Fibroblast of the conjunctiva (primary cell): ENCODE measurements around the gene TALDO1.
"Not testable (repeated sequence)": the region's sequence is repeated elsewhere in the genome, so short reads cannot be mapped to it uniquely, and the experiment has no call there.

Experiments
- DNase-seq: peaks from one replicate; pipeline ENCODE4 v3.0.0-alpha.2; 2010; ENCODE audit warnings: low read depth

TALDO1 gene

DNA sequence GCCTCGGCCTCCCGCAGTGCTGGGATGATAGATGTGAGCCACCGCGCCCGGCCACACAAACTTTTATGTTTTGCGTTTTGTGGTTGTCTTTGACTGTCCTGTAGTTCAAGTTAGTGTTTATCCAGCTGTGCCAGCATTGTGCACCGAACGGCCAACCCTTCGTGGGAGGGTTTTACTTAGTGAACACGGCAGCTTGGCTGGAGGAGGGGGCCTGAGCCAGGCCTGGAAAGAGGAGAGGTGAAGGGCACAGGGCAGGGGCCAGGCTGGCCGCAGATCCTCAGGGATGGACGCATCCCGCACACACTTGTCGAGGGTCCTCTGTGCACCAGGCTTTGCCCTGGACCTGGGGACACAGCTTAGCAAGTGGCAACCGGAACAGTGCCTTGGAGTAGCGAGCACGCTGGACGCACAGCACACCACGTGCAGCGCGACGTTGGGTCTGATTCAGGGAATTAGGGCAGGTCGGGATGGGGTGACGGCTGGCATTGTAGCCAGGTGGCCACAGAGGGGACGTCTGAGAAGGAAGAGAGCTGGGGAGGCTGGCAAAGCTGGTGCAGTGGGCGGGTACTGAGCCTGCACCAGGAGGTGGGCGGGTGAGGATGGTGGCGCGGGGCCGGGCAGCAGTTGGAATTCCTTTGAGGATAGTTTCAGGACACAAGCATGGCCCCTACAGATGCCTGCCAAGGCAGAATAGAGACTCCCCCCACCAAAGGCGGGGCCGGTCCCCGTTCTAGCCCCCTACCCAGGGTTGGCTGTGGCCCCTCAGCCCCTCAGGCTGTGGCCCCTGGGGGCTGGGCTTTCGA is 27.8 kb upstream of the TALDO1 start:
- no peak for DNase-seq

DNA sequence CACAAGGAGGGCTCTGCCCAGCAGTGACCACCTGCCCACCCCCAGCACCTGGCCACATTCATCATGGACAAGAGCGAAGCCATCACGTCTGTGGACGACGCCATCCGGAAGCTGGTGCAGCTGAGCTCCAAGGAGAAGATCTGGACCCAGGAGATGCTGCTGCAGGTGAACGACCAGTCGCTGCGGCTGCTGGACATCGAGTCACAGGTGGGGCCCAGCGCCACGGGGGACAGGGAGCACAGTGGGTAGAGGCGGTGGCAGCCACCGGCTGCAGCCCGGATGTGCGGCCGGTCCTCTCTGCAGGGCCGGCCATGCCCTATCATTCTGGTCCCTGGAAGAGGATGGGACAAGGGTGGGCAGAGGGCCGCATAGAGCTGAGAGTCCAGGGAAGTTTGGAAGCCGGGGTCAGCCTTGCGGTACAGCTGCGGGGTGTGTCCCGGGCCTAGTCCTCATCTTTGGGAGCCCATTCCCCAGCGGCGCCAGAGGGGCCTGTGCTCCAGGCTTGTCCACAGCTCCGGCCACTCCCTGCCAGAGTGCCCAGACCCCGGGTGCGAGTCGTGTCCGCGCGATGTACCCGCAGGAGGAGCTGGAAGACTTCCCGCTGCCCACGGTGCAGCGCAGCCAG is 27.1 kb upstream of the TALDO1 start:
- DNase-seq: no peak

DNA sequence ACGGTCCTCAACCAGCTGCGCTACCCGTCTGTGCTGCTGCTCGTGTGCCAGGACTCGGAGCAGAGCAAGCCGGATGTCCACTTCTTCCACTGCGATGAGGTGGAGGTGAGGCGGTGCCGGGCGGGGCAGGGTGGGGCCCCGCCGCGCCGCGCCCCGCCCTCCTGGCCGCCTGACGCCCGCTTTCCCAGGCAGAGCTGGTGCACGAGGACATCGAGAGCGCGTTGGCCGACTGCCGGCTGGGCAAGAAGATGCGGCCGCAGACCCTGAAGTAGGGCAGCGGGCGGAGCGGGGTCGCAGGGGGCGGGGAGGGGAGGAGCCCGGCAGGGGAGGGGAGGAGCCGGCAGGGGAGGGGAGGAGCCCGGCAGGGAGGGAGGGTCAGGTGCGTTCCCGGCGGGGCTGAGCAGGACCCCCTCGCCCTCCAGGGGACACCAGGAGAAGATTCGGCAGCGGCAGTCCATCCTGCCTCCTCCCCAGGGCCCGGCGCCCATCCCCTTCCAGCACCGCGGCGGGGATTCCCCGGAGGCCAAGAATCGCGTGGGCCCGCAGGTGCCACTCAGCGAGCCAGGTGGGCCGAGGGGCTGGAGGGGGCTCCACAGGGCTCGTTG is 26.5 kb upstream of the TALDO1 start:
- no peak for DNase-seq

DNA sequence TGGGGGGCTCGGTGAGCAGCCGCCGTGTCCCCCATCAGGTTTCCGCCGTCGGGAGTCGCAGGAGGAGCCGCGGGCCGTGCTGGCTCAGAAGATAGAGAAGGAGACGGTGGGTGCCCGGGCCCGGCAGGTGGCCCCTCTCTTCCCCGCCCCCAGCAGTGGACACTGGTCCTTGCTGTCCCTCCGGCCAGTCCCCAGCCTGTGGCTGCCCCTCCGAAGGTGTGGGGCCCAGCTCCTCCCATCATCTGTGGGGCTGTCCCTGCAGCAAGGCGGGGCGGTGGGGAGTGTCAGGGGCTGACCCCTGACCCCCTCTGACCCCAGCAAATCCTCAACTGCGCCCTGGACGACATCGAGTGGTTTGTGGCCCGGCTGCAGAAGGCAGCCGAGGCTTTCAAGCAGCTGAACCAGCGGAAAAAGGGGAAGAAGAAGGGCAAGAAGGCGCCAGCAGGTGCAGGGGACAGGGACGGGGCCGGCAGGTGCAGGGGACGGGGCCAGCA is 26.0 kb upstream of the TALDO1 start:
- DNase-seq: no peak

DNA sequence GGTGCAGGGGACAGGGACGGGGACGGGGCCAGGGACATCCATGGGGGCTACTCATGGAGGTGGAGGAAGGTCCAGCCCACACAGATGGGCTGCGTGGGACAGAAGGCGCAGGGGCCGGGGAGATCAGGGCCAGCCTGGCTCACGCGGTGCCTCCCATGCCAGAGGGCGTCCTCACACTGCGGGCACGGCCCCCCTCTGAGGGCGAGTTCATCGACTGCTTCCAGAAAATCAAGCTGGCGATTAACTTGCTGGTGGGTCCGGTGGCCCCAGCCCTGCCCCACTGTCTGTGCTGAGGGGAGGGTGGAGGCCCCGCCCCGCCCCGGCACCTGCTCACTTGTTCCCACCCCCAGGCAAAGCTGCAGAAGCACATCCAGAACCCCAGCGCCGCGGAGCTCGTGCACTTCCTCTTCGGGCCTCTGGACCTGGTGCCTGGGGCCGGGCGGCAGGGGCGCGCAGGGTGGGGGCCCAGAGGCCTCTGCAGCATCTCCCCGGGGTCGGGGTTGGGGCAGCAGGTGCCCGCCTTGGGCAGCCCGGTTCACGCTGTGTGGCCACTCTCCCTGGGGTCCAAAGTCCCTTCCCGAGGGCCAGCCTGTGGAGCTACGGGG is 25.4 kb upstream of the TALDO1 start:
- DNase-seq: no peak

DNA sequence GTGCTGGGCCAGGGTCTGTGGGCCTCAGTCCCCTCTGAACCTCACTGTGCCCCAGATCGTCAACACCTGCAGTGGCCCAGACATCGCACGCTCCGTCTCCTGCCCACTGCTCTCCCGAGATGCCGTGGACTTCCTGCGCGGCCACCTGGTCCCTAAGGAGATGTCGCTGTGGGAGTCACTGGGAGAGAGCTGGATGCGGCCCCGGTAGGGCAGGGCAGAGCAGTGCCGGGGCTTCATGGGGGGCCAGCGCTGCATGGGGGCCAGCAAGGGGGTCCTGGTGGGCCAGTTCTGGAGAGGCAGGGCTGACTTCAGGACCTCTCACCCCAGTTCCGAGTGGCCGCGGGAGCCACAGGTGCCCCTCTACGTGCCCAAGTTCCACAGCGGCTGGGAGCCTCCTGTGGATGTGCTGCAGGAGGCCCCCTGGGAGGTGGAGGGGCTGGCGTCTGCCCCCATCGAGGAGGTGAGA is 24.9 kb upstream of the TALDO1 start:
- no peak for DNase-seq

DNA sequence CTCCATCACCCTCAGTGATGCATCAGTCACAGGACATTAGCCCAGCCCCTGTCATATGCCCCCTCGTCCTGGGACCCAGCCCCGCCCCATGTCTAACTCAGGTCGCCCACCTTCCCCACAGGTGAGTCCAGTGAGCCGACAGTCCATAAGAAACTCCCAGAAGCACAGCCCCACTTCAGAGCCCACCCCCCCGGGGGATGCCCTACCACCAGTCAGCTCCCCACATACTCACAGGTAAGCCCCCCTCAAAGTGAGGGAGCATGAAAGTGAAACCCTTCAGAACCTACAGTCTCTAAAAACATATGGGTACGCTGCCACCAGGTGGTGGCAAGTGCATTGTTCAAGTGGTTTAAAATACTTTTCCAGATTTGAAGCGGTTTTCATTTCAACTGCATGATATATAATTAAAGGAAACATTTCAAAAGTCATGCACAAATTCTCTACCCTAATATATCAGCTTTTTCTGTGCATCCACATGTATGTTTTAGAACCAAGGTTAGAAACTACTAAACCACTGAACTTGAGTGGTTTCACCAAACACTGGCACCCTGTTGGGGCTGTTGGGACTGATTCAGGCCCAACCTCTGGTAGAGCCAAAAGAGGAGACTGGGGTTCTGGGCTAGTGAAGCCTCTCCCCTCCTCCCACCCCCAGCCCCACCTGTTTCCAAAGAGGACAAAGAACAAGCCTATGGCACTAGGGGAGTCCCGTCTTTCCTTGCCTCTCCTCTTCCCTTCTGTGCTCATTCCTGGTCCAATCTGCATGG is 24.0 kb upstream of the TALDO1 start:
- peak; percentile 37 for DNase-seq

DNA sequence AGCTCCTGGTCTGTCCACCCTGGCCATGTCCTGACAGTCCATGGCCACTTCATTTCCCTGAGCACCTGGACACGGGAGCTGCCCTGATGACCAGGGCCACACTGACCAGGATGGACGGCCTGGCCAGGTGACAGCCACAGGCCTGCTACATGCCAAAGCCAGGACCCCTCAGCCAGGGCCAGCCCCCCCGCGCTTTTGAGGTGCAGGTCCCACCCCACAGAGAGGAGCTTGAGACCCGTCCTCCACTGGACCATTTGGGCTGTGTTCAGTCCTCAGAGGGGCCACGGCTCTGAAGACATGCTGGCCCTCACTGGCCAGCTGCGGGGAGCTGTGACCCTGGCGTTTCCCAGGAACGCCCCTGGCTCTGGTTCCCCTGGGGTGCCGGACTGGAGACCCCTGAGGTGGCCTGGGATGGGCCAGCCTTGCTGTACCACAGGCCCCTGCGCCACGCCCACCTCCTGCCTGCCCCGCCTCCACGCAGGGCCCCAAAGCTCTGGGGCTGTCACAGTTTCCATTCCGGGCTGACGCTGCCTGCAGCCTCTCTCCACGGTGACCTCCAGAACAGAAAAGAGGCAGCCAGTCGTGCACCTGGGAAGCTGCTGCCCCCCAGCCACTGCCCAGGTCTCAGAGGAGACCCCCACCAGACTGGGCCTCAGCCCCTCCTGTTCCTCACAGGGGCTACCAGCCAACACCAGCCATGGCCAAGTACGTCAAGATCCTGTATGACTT is 23.1 kb upstream of the TALDO1 start:
- no peak for DNase-seq

DNA sequence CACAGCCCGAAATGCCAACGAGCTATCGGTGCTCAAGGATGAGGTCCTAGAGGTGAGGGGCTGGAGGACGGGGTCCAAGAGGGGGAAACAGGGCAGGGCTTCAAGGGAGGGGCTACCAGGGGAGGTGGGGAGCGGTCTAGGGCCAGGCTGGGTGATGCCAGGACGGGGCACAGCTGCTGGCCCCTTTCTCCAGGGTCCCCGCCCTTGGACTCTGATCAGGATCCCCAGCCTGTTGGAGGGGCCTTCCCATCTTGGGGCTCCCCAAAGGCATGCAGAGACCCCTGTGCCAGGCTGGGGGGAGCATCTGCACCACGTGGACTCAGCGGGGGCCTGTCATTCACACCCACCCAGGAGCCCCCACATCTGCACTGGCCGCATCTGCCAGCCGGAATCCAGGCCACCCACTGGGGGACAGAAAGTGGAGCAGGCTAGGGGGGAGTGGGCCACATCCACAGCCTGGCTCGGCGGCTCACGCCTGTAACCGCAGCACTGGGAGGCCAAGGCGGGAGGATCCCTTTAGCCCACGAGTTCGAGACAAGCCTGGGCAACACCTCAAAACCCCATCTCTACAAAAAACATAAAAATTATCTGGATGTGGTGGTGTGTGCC is 22.4 kb upstream of the TALDO1 start:
- DNase-seq: no peak

DNA sequence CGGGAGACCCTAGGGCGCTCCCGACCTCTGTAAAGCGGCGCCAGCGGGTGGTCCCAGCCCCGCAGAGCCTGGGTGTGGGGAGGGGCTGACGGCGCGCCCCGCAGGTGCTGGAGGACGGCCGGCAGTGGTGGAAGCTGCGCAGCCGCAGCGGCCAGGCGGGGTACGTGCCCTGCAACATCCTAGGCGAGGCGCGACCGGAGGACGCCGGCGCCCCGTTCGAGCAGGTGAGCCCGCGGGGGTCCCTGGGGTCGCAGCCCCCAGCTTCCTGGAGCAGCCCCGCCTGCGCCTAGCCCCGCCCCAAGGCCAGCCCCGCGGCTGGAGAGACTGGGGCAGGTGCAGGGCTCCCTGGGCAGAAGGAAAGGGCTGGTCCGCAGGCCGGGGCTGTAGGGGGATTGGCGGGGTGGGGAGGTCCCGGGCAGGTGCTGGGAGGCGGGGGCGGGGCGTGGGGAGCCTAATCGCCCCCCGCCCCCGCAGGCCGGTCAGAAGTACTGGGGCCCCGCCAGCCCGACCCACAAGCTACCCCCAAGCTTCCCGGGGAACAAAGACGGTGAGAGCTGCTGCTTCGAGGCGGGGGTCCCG is 21.6 kb upstream of the TALDO1 start:
- no peak for DNase-seq

DNA sequence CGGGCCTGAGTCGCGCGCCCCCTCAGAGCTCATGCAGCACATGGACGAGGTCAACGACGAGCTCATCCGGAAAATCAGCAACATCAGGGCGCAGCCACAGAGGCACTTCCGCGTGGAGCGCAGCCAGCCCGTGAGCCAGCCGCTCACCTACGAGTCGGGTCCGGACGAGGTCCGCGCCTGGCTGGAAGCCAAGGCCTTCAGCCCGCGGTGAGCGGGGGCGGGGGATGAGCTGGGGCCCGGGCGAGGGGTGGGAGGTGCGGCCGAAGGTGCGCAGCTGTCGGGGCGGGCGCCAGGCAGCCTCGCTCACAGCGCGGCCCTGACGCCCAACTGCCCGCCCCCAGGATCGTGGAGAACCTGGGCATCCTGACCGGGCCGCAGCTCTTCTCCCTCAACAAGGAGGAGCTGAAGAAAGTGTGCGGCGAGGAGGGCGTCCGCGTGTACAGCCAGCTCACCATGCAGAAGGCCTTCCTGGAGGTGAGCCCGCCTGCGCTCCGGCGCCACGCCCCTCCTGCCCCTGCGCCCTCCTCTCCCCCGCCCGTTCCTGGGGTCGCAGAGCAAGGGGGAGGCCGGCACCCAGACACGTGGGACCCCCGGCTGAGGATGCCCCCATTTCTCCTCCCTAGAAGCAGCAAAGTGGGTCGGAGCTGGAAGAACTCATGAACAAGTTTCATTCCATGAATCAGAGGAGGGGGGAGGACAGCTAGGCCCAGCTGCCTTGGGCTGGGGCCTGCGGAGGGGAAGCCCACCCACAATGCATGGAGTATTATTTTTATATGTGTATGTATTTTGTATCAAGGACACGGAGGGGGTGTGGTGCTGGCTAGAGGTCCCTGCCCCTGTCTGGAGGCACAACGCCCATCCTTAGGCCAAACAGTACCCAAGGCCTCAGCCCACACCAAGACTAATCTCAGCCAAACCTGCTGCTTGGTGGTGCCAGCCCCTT is 20.7 kb upstream of the TALDO1 start:
- DNase-seq: no peak

DNA sequence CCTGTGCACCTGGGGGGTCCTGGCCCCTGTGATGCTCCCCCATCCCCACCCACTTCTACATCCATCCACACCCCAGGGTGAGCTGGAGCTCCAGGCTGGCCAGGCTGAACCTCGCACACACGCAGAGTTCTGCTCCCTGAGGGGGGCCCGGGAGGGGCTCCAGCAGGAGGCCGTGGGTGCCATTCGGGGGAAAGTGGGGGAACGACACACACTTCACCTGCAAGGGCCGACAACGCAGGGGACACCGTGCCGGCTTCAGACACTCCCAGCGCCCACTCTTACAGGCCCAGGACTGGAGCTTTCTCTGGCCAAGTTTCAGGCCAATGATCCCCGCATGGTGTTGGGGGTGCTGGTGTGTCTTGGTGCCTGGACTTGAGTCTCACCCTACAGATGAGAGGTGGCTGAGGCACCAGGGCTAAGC is 20.0 kb upstream of the TALDO1 start:
- no peak for DNase-seq

DNA sequence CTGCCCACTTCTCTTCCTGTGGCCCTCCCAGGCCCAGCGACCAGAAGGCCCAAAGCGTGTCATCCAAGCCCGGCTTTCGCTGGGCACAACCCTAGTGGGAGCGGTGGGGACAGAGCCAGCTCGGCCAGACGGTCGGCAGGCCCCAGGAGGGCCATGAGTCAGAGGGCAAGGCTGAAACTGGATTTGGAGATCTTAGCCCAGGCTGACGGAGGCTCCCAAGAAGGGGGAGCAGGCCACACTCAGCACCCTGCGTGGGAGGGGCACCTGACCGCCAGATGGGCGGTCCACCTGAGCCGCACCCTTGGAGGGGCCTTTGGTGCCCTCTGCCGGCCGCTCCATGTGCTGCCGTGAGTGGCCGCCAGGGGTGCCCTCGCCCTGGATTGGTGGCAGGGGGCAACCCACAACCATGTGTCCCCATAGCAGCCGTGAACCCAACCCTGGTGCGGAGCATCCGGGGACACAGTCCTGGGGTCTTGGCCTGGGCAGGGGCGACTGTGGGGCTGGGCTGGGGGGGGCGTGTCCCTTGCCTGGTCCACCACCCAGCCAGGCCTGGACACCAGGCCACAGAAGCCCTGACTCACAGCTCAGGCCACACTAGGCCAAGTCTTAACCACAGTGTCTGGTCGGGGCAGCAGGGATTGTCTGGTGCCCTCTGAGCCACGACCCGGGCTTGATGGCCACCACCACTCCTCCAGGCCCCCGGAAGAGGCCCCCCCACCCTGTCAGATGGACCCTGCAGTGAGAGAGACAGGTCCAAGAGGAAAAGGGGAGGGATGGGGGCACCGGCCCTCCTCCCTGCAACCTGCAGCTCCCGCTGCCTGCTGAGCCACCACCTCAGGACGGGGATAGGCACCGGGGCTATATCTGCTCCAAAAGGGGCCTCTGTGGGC is 19.2 kb upstream of the TALDO1 start:
- DNase-seq: peak; percentile 85

DNA sequence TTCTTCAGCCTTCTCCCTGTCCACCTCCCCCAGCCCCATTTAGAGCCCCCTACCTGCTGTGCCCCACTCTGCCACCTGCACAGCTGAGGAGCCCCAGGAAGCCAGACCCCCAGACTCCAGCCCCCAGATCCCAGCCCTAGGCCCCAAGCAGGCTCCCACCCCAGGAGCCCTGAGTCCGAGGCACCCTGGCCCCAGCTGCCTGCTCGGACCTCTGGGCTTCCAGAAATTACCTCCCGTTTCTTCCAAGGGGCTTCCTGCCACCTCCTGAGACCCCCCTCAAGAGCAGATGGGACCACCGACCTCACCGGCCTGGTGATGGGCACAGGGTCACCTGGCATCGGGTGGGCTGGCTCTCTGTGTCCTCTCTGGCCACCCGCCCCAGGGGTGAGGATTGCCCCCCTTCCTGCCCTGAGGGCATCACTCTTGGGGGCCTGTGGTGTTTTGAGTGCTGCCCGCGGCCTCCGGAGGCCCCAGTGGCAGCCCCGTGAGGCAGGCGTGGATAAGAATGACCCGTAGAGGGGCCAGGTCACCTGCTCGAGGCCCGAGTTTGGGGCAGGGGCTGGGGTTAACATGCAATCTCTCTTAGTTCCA is 18.3 kb upstream of the TALDO1 start:
- DNase-seq: no peak

DNA sequence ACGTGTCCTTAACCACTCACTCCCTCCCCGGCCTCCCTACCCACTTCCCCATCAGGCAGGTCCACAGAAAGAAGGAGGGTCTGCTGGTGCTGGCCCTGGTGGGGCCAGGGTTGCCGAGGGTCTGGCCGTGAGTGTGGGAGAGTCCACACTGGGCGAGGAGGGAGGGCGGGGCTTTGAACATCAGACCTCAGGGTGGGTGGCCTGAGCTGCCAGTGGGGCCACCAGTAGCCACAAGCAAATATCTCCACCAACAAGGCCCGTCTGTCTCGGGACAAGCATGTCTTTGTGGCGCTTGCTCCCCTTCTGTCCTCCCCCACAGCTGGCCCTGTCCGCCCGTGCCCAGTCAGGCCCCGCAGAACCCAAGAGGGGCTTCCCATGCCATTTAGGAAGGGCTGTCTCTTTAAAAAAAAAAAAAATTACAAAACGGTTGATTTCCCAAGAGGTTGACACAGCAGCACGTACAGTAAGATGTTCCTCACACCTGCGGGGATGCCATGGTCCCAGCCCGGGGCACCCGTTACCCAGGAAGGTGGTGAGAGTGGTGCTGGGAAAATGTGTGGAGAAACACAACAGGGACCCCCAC is 17.7 kb upstream of the TALDO1 start:
- no peak for DNase-seq

DNA sequence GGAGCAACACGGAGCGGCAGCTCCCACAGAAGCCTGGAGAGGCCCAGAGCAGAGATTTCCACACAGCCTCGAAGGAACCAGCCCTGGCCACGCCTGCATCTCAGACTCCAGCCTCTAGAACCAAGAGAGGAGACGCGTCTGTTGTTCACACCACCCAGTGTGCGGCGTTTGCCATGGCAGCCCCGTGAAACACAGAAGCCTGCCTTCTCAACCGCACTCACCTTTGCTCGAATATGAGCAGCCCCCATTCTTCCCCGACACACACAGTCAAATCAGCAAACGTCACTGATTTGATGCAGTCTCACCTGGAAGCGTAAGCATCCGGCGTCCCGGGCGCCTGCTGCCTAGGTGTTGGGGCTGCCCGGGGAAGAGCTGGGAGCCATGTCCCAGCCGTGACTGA is 14.2 kb upstream of the TALDO1 start:
- no peak for DNase-seq

DNA sequence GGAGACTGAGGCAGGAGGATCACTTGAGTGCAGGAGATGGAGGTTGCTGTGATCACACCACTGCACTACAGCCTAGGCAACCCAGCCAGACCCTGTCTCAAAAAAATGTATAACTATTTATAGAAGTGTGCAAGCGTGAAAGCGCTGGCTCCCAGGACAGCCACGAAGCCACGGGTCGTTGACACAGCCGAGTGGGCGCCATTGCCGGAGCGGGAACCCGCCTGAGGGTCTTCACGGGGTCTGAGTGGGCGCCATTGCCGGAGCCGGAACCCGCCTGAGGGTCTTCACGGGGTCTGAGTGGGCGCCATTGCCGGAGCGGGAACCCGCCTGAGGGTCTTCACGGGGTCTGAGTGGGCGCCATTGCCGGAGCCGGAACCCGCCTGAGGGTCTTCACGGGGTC is 12.7 kb upstream of the TALDO1 start:
- DNase-seq: not testable (repeated sequence)
